SU-DHL-6 (cell line): ENCODE data around the gene FANCC.

ENCODE experiments used
- H2AFZ ChIP-seq: fragments of 200-600 bp; sonication (generic); 2 replicates; pipeline ENCODE4 v1.6.1; 2014; ENCODE audit warnings: low read depth, mild to moderate bottlenecking, moderate library complexity, mixed read lengths, antibody characterized with exemption, low read length; ENCODE audit not compliant: severe bottlenecking
- H3F3A ChIP-seq: fragments of 200-600 bp; shearing (Covaris generic); 2 replicates; pipeline ENCODE4 v1.6.0; 2016; ENCODE audit warnings: antibody characterized with exemption, mild to moderate bottlenecking; ENCODE audit not compliant: insufficient read depth
- H3K27ac ChIP-seq: fragments of 200-600 bp; sonication (generic); 2 replicates; pipeline ENCODE4 v1.5.1; 2016; ENCODE audit warnings: low read depth, mild to moderate bottlenecking, low read length, moderate library complexity, mixed read lengths
- H3K27me3 ChIP-seq: fragments of 200-600 bp; sonication (generic), shearing (Covaris generic); 2 replicates; pipeline ENCODE4 v1.6.0; 2014; ENCODE audit warnings: mild to moderate bottlenecking, low read length
- H3K36me3 ChIP-seq: fragments of 200-600 bp; sonication (generic); 2 replicates; pipeline ENCODE4 v1.6.1; 2014; ENCODE audit warnings: mild to moderate bottlenecking, low read length, mixed read lengths
- H3K4me2 ChIP-seq: fragments of 300-600, 200-600 bp; shearing (Covaris generic), sonication (generic); 2 replicates; pipeline ENCODE4 v1.6.0; 2014; ENCODE audit warnings: low read length, low read depth, mild to moderate bottlenecking; ENCODE audit not compliant: poor library complexity, severe bottlenecking
- H3K4me3 ChIP-seq: fragments of 200-600 bp; sonication (generic); 2 replicates; pipeline ENCODE4 v1.5.1; 2014; ENCODE audit warnings: antibody characterized with exemption, low read length, mild to moderate bottlenecking, mixed read lengths; ENCODE audit not compliant: insufficient read depth, poor library complexity, severe bottlenecking
- H3K79me2 ChIP-seq: fragments of 200-600 bp; sonication (generic); 2 replicates; pipeline ENCODE4 v1.6.1; 2014; ENCODE audit warnings: mild to moderate bottlenecking, low read length, moderate library complexity; ENCODE audit not compliant: insufficient read depth
- H3K9ac ChIP-seq: fragments of 200-600 bp; sonication (generic); 2 replicates; pipeline ENCODE4 v1.7.0; 2014; ENCODE audit warnings: mild to moderate bottlenecking, low read length
- H3K9me2 ChIP-seq: fragments of 200-600 bp; sonication (generic); replicated peaks from 2 replicates; pipeline ENCODE4 v1.6.1; 2014; ENCODE audit warnings: low read length; ENCODE audit not compliant: insufficient read depth
- H3K9me3 ChIP-seq: fragments of 200-600 bp; sonication (generic); 2 replicates; pipeline ENCODE4 v1.6.1; 2014; ENCODE audit warnings: low read length, mixed read lengths; ENCODE audit not compliant: insufficient read depth
- H4K20me1 ChIP-seq: fragments of 200-600 bp; sonication (generic); 2 replicates; pipeline ENCODE4 v1.6.1; 2014; ENCODE audit warnings: low read depth, mild to moderate bottlenecking, antibody characterized with exemption, low read length, moderate library complexity, mixed read lengths
- CTCF ChIP-seq: fragments of 200-600 bp; sonication (generic); IDR thresholded peaks from one replicate; pipeline ENCODE4 v1.5.1; 2017; ENCODE audit warnings: antibody characterized with exemption, mild to moderate bottlenecking, low read length, moderate library complexity; ENCODE audit not compliant: insufficient read depth, poor library complexity, severe bottlenecking
- EZH2phosphoT487 ChIP-seq: fragments of 200-600 bp; sonication (generic), shearing (Covaris generic); conservative IDR thresholded peaks from 2 replicates; pipeline ENCODE4 v1.6.1; 2018; ENCODE audit warnings: mild to moderate bottlenecking, antibody characterized with exemption, low read length, moderate library complexity, mixed read lengths

Gene FANCC

GRCh38 chr9:95311961-95312360 is 5.5 kb downstream of the FANCC start:
- Histone ChIP-seq H3K36me3 (no peaks in the 10 kb centered on the region), H3K9ac (no peak overlapping the region), H3K4me2 (no peak overlapping the region), H3K79me2 (peaks cover 55% of the 10 kb centered on the region), H3K27ac (no peak overlapping the region), H3K4me3 (no peak overlapping the region), H3K9me3 (no peaks in the 10 kb centered on the region), H3F3A (peaks cover 9% of the 10 kb centered on the region; the same call in 1 of the 2 replicates), H4K20me1 (0 out of 2 replicates have a peak, but pooled peaks cover 9% of the 10 kb centered on the region), H3K9me2 (no peaks in the 10 kb centered on the region), H2AFZ (no peak overlapping the region), H3K27me3 (no peaks in the 10 kb centered on the region)
- no peak for TF ChIP-seq CTCF
- TF ChIP-seq EZH2phosphoT487: no peak

GRCh38 chr9:95307538-95307937 is 10.0 kb downstream of the FANCC start:
- no peak overlapping the region for H3K9ac ChIP-seq
- no peaks in the 10 kb centered on the region for H3K9me2 ChIP-seq
- peaks cover 10% of the 10 kb centered on the region; the same call in 1 of the 2 replicates for H4K20me1 ChIP-seq
- H3K4me3 ChIP-seq: no peak overlapping the region
- no peaks in the 10 kb centered on the region for H3K27me3 ChIP-seq
- no peaks in the 10 kb centered on the region for H3F3A ChIP-seq
- H3K36me3 ChIP-seq: no peaks in the 10 kb centered on the region
- no peak overlapping the region for H2AFZ ChIP-seq
- H3K27ac ChIP-seq: no peak overlapping the region
- H3K79me2 ChIP-seq: peaks cover 63% of the 10 kb centered on the region
- TF ChIP-seq EZH2phosphoT487: no peak
- no peak for TF ChIP-seq CTCF
- H3K4me2 ChIP-seq: no peak overlapping the region
- H3K9me3 ChIP-seq: no peaks in the 10 kb centered on the region

- H3K36me3 ChIP-seq: no peaks in the 10 kb centered on the region
- H3K79me2 ChIP-seq: peaks cover 57% of the 10 kb centered on the region
- H2AFZ ChIP-seq: no peak overlapping the region
- H3K9me2 ChIP-seq: no peaks in the 10 kb centered on the region
- no peak overlapping the region for H3K4me2 ChIP-seq
- no peak overlapping the region for H3K4me3 ChIP-seq
- TF ChIP-seq EZH2phosphoT487 (no peak), CTCF (no peak)
- H4K20me1 ChIP-seq: peaks cover 10% of the 10 kb centered on the region; the same call in 1 of the 2 replicates
- H3K9ac ChIP-seq: no peak overlapping the region
- no peak overlapping the region for H3K27ac ChIP-seq
- H3K9me3 ChIP-seq: no peaks in the 10 kb centered on the region
- H3F3A ChIP-seq: no peaks in the 10 kb centered on the region
- H3K27me3 ChIP-seq: no peaks in the 10 kb centered on the region
Measured at GRCh38 chr9:95306819-95307218, 10.7 kb downstream of the FANCC start.
